Measurements from ENCODE around the gene AGO4. TPM values are rescaled to one million over a fixed set of nuclear protein-coding genes. Genes with fewer than 3 reads are reported as not detected.

Gene AGO4
- total and polyA plus RNA-seq, 2 of the 4 experiments (the other 2 are of a cell fraction), result 8.2 to 9.2 TPM

DNA sequence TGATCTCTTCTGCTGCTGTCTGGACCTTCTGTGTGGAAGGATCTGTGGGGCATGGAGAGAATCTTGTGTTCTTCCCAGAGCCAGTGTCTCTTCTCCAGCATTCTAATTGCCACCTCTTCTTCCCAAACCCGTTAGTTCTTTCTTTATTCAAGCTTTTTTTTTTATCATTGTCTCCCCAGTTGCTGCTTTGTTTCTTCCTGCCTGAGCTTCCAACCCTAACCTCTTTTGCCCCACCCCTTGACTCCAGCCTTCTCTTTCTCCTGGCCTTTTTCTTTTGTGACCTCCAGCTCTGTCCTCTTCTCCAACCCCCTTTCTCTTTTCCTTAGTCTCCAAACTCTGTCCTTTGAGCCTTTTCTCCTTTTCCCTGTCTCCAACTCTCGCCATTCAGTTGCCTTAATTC lies 79.7 kb downstream of the AGO4 start:
- H3K56ac ChIP-seq (ENCODE audit: extremely low read depth, insufficient read depth, low read length), result no peak overlapping the region
- H3K23ac ChIP-seq (ENCODE audit: low read depth, low read length), result no peak overlapping the region
- BruUV-seq (replicated peaks), result no TSS peak
- no peak overlapping the region for H4K8ac ChIP-seq (ENCODE audit: low read depth in 2 of 2, low read length in 2 of 2)
- POLR2A ChIA-PET (ENCODE audit: unreplicated experiment), result no interaction called here
- H3K14ac ChIP-seq (replicated peaks; ENCODE audit: low read depth, low read length), result no peak overlapping the region
- H3K27me3 ChIP-seq (ENCODE audit: control insufficient read depth, insufficient read depth, low read length), result no peaks in the 10 kb centered on the region
- DNase-seq (no peak), ATAC-seq (ENCODE audit: low read depth) (no peak)
- no peak overlapping the region for H3K4me2 ChIP-seq (ENCODE audit: low read depth, low read length)
- peaks cover 9% of the 10 kb centered on the region for H3K36me3 ChIP-seq (ENCODE audit: control insufficient read depth, insufficient read depth, low read length)
- peaks cover 31% of the 10 kb centered on the region for H4K20me1 ChIP-seq (ENCODE audit: insufficient read depth, low read length)
- H3K4me1 ChIP-seq (ENCODE audit: control insufficient read depth, insufficient read depth, low read length), result peaks cover 14% of the 10 kb centered on the region
- H2AK9ac ChIP-seq (replicated peaks; ENCODE audit: low read depth, low read length, poor library complexity), result no peak overlapping the region
- TF ChIP-seq NFE2L2 (IDR thresholded peaks at IDR 0.05; ENCODE audit: low read depth, low read length), result no peak
- TF ChIP-seq CHD1 (IDR thresholded peaks at IDR 0.05; ENCODE audit: low read depth, low read length), result no peak
- no peak for TF ChIP-seq RCOR1 (IDR thresholded peaks at IDR 0.05; ENCODE audit: insufficient replicate concordance, low read length)
- TF ChIP-seq RAD21 (IDR thresholded peaks at IDR 0.05; ENCODE audit: low read length), result no peak
- no peak for TF ChIP-seq CTCF (conservative IDR thresholded peaks at IDR 0.05; ENCODE audit: low read depth, low read length)
- no peak for TF ChIP-seq RFX5 (IDR thresholded peaks at IDR 0.05; ENCODE audit: low read depth, low read length)
- TF ChIP-seq FOS (IDR thresholded peaks at IDR 0.05; ENCODE audit: low read depth, low read length), result no peak
- no peak for TF ChIP-seq CEBPB (IDR thresholded peaks at IDR 0.05; ENCODE audit: low read depth, low read length)
- no peak for TF ChIP-seq POLR2A (IDR thresholded peaks at IDR 0.05; ENCODE audit: low read depth, low read length)
- no peak for TF ChIP-seq MAZ (IDR thresholded peaks at IDR 0.05; ENCODE audit: borderline replicate concordance, low read depth, low read length)
- TF ChIP-seq BHLHE40 (IDR thresholded peaks at IDR 0.05; ENCODE audit: low read depth, low read length), result no peak
- TF ChIP-seq USF2 (IDR thresholded peaks at IDR 0.05; ENCODE audit: low read depth, low read length), result no peak
- no peak overlapping the region for H2BK15ac ChIP-seq (ENCODE audit: low read depth, low read length)
- H2AK5ac ChIP-seq (ENCODE audit: low read depth, low read length), result no peak overlapping the region
- H3K4me3 ChIP-seq (ENCODE audit: insufficient read depth, low read depth, low read length), result no peak overlapping the region
- H3K79me1 ChIP-seq (ENCODE audit: low read depth in 1 of 2, low read length in 2 of 2), result peaks cover 18 to 48% of the 10 kb centered on the region in 2 experiments
- peaks cover 14% of the 10 kb centered on the region for H3K9me1 ChIP-seq (ENCODE audit: insufficient read depth, low read length)
- intact Hi-C loops (cut with micrococcal nuclease) (no loop called here), dilution Hi-C loops (cut with HindIII; ENCODE audit: low sequenced_read_pairs, unreplicated experiment) (no loop called here), in situ Hi-C loops (cut with MboI; ENCODE audit: low sequenced_read_pairs) (no loop called here)
- no peak overlapping the region for H4K5ac ChIP-seq (ENCODE audit: low read depth, low read length)
- no peak overlapping the region for H2BK20ac ChIP-seq (ENCODE audit: low read depth, low read length)
- H3K4ac ChIP-seq (ENCODE audit: low read depth, low read length), result no peak overlapping the region
- 56% methylated on average over 2 of the region's 2 CpGs; no CpG with 5 or more reads in 1 of the 2 experiments for WGBS, 2 experiments (ENCODE audit: extremely low coverage in 2 of 2, insufficient read length in 1 of 2)
- H2BK120ac ChIP-seq (ENCODE audit: low read depth, low read length), result no peak overlapping the region
- H3K27ac ChIP-seq (ENCODE audit: insufficient read depth, low read length), result no peak overlapping the region
- no peak overlapping the region for H3K9ac ChIP-seq (ENCODE audit: low read depth, low read length)
- CTCF ChIA-PET, result no interaction called here
- H3K18ac ChIP-seq (ENCODE audit: low read depth, low read length), result no peak overlapping the region
- H3K9me3 ChIP-seq (ENCODE audit: control insufficient read depth, insufficient read depth, low read length), result no peaks in the 10 kb centered on the region
- H4K91ac ChIP-seq (ENCODE audit: insufficient read depth, low read depth, low read length), result no peak overlapping the region
- H2BK5ac ChIP-seq (ENCODE audit: low read depth, low read length, poor library complexity, severe bottlenecking), result no peak overlapping the region
- no peak overlapping the region for H2AFZ ChIP-seq (replicated peaks; ENCODE audit: low read length, poor library complexity)

Data from IMR-90 (cell line).